KBM-7 (cell line): ENCODE data around the gene ADSS2.

ENCODE experiments used
- DNase-seq: peaks from one replicate; pipeline ENCODE4 v3.0.0-alpha.2; 2015
- in situ Hi-C: fragments of 300-500 bp; cut with MboI; formaldehyde crosslinking; loops from 2 replicates; pipeline ENCODE4 v1.14.3; 2020; ENCODE audit warnings: low sequenced_read_pairs, low pct_unique_long_range_greater_than_20kb, mixed read lengths

ADSS2 gene

DNA sequence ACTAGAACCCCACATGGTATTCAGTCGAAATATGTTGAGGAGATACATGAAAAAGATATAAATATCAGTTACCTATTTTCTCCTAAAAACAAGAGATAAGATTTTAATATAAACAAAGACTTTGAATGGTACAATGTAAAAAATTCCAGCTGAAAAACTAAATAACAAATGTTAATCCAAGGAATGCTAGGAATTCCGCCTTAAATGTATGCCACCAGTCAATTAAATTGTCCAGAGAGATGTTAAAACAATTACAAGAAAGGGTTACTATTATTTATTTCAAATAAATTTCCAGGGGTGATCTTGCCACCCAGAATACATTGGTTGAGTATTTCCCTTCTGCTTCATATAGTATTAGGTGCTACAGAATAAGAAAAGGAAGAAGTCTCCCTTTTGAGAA, 4.2 kb downstream of the ADSS2 start:
- DNase-seq, result no peak
- in situ Hi-C loops, result no loop called here

DNA sequence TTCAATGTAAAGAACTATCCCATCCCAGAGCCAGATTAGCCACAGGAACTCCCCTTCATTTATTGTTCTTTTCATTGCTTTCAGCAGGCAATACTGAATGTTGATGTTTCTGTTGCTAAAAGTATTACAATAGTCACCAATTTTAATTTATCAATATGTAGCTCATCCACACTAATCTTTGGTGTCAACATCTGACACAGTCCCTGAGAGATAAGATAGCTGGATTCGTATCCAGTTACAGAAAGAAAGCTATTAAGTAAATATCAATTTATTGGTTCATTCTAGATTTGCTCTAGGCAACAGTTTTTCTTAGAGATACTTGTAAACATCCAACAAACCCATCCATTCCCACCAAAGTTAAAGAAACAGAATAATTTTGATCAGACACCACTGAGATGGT, 4.7 kb downstream of the ADSS2 start:
- in situ Hi-C loops, result no loop called here
- no peak for DNase-seq

DNA sequence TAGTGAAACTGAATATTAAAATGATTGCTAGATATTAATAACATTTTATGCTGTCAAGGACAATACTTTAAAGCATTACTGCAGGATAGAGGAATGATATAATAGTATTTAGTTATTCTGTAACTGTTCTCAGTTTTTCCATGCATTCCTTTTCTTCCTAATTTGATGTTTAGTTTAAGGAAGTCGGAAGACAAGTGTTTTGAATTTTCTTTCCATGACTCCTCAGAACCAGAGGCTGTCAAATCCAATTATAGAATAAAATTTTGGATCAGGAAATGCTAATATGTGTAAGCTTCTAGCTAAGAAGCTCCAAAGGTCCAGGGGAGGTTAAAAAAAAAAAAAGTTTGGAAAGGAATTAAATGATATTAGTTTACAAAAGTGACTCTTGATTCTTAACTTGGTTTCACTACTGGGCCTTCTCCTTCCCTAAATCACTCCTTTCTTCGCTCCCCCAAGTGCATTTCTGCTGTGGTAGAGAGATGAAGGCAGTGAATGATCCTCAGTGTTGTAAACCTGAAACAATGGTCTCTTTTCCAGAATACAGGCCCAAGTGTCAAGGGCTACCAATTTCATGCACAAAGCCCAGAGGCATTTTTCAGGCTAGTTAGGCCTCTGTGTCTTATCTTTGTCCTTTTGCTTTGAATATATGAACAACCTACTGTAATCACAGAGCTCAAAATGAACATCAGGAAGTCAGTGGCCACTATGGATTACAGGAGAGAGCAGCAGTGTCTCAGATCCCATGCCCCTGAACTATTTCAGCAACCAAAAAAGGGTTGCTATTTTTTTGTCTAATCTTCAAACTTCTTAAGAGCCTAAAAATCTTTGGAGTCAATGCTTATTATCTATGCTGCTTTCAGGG, 6.2 kb downstream of the ADSS2 start:
- no peak for DNase-seq
- in situ Hi-C loops, result no loop called here

DNA sequence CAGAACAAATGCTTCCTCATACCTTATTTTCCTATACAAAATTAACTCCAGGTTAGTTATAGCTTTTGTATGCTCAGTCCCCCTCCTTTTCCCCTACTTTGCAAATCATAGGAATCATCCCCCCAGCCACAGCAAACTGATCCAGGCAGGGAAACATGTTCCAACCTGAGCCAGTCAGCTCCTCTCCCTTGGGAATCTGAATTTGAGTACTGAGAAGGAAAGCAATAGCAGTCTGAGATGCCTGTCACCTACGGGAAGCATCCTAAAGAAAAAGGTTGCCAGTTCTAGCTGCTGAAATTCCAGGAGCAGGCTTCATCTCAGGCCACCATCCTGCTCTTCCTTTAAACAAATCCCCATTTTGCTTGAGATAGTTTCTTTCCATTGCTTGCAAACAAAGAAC, 6.9 kb downstream of the ADSS2 start:
- DNase-seq, result no peak
- in situ Hi-C loops, result no loop called here

DNA sequence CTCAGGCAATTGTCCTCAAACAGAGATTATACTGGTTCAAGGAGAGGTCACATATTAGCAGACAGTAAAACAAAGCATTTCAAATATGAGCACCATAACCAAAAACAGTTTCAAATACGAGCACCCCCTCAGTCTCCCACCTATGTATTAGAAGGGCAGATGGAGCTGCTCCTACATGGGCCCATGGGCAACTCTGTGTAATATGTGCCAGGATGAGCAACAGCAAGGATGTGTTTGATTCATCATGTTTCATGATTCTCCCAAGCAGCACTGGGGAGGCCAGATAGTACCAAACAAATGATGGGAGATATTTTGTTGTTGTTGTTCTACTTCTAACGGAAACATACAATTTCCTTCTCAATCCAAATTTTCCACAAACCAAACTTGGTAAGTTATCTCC, 8.9 kb downstream of the ADSS2 start:
- DNase-seq, result no peak
- in situ Hi-C loops, result no loop called here

DNA sequence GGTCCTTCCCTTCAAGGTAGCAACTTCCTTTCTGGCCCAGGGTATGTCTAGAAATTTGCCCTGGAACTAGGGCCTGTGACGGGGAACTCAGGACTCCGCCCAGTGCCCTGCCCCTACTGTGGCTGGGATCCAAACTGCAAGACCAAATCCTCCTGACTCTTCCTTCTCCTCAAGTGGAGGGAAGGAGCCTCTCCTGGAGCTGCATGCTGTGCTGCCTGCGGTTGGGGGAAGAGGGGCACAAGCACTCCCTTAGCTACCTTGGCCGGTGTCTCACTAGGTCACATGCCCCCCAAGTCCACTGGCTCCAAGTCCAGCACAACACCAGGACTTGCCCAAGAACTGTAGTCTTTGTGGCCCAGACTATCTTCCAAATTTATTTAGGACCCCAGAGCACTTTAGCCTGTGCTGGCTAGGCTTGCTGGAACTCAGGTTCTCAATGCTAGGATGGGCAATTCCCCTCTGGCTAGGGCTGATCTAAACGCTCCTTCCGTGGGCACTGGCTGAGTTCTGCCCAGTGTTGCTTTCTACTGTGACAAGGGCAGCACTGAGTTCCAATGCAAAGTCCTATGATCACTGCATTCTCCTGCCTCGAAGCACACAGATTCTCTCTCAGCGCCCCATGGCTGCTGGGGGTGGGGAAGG, 12.2 kb downstream of the ADSS2 start:
- in situ Hi-C loops, result no loop called here
- peak; percentile 27 for DNase-seq

DNA sequence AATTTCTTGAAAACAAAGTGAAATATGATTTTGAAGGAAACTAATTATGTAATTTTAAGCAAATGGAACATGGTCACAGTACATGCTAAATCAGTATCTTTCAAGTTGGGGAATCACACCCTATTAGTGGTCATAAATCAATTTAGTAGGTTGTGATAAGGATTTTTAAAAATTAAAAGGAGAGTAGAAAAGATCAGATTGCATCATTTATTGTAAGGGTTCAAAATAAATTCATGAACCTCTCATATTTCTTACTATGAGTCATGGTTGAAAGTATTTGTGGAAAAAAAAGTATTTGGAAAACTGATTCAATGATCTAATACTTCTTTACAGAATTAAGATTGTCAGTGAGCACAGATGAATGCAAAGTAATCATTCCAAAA, 14.6 kb downstream of the ADSS2 start:
- DNase-seq, result no peak
- in situ Hi-C loops, result no loop called here

DNA sequence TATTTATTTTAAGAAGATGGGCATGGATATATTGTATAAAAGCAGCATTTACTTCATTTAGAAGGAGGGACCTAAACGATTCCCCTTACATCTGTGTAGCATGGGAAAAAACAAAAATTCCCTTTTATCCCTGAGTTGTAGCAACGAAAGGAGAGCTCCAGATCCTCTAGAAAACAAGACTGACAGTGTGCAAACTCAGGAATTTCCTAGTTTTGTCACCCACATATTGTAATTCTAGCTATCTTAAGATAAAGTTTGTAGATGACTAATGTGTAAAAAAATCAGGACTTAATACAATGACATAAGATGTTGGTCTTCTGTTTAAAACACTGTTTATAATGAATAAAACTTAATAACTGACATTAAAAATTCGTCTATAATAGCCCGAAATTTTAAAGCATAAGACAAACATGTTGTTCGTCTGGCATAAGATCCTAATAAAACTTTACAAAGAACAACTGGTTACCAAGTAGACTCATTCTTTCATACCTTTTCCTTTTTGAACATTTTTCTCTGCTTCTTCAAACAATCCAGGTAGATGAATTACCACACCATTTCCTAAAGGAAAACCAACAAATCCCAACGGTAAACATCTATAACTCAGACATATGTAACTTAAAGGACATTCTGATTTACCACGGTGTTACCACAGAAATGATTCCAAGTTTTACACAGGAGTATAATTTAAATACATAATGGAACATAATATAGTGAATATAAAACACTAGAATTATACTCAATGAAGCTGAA, 15.2 kb downstream of the ADSS2 start:
- no peak for DNase-seq
- in situ Hi-C loops, result no loop called here

DNA sequence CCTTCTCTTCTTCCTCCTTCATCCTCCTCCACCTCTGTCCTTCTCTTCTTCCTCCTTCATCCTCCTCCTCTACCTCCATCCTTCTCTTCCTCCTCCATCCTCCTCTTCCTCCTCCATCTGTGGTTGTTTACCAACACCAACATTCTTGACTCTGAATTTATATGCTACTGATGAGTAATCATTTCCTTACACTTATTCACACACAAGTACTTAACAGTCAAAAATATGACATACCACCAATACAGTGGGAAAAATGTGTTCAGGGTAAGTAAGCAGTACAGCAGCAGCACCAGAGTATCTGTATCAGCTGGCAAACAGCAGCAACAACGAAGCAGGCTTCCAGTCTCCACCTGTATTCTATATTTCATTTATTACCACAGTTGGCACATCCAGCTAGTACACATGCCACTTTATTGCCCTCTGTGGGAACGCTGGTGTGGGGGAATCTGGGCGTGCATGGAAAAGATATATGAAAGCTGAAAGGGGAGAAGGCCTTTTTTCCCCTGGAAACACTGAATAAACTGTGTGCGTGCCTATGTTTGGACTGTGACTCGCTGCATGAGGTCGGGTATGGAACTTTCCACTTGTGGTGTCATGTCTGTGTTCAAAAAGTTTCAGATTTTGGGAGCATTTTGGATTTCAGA, 16.0 kb downstream of the ADSS2 start:
- in situ Hi-C loops, result no loop called here
- DNase-seq, result no peak

DNA sequence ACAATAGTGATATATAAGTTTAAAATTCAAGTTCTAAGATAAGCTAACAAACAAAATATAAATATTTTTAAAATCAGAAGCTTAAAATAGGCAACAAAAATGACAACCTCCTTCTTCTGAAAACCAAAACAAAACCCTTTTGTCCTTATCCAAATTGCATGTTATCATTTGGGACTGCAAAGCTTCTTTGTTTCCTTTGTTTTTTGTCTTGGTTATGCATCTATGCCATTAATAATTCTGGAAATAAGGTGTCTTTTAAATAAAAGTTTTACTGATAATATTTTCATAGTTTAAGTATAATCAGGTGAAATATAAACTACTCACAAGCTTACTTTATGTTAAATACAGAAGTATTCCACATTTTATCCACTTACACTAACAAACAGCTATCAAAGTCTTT, 20.5 kb downstream of the ADSS2 start:
- in situ Hi-C loops, result no loop called here
- DNase-seq, result no peak

DNA sequence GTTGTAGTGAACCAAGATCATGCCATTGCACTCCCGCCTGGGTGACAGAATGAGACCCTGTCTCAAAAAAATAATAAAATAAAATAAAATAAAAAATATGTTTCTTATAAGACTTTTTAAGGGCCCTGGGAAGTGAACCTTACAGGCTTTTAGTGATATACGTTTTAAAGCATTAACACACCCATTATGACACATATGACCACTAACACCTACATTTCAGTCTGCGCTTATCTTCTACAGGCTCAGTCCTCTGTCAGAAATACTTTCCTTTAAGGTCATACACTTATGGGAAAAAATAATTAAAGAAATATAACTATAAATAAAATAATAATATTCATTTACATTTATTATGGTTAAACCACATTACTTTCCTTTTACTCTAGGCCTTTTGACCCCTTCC, 21.9 kb downstream of the ADSS2 start:
- DNase-seq, result no peak
- in situ Hi-C loops, result no loop called here

DNA sequence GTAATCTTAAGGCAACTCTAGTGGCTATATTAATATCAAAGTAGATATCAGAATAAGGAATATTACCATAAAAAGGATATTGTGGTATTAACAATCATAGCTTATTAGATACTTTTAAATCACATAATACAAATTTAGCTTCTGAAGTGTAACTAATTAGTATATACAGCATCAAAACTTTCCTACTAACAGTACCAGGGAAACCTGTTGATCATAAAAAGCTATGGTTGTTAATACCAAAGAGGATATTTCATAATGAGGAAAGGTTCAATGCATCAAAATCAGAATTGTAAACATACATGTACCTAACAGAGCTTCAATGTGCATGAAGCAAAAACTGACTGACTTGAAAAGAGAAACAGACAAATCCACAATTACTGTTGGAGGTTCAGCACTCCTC, 24.1 kb downstream of the ADSS2 start:
- in situ Hi-C loops, result no loop called here
- DNase-seq, result no peak

DNA sequence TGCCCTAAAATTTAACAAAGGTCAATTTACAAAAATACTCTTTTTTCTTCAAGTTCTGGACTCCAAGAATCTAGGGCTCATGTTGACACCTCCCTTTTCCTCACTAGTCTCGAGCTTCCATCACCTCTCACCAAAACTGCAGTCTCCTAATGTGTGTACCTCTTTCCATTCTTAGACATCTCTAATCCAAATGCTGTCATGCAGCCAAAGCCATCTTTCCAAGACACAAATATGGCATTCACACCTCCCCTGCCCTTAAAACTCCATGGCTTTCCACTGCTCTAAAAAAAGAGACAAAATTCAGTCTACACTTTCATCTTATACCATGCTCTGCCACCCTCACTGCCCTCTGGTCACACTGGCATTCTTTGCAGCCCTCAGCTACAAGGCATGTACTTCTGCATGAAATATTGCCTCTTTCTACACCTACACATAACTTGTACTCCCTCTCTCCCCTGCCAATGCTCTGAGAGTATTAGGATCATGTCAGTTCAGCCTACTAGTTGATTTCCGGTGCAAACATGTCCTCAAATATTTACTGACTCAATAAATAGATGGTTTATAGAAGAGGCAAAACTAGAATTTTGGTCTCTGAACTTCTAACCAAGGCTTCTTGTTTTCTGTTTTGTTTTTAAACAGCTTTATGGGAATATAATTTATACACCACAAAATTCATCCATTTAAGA, 26.9 kb downstream of the ADSS2 start:
- in situ Hi-C loops, result no loop called here
- no peak for DNase-seq

DNA sequence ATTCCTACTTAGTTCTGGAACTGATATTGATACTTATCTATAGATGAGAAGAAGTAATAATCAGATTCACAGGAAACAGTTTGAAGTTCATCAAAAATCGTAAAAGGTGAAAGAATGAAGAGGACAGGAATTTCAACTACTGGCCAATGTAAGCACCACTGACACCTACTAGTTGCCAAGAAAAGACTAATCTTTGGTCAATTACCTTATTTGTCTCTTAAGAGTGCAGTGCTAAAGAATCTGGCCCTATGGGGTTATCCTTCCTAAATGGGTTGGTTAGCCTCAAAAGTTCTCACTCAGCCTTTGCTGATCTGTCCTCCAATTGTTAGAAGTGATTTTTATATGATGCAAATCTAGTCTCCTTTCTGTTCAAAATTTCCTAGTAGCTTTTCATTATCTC, 29.5 kb downstream of the ADSS2 start:
- in situ Hi-C loops, result no loop called here
- no peak for DNase-seq

DNA sequence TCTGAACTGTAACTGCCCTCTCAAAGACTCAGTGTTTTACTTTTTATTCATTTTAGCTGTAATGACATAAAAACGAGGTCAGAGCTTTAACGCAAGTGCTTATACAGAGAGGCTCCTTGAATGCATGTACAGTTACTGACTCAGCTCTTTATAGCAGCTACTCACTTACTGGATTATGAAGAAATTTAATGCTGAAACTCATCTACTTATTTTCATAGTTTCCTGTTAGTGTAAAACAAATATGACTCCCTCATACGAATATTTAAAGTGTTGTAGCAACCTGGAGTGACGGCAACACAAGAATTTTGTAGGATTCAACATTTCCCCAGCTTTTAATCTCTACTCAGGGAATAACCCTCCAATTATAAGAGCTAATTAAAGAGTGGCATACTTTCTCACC, 32.7 kb downstream of the ADSS2 start:
- in situ Hi-C loops, result no loop called here
- no peak for DNase-seq

DNA sequence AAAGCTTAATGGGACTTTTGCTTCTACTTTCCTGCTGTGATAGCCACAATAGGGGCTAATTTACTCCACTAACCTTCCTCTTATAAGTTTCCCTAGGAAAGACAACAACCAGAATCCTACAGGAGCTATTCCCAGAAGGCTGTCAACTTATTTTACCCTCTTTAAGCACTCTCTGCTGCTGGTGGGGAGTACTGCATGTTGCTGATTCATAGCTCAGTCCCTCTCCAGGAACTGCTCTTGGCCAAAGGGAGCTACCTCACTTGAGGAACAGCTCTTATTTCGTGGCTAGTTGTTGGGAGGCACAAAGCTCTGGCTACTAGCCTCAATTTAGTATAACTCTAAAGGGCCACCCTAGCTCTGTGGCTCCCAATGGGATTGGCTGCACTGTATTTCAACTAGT, 37.2 kb downstream of the ADSS2 start:
- in situ Hi-C loops, result no loop called here
- DNase-seq, result no peak

DNA sequence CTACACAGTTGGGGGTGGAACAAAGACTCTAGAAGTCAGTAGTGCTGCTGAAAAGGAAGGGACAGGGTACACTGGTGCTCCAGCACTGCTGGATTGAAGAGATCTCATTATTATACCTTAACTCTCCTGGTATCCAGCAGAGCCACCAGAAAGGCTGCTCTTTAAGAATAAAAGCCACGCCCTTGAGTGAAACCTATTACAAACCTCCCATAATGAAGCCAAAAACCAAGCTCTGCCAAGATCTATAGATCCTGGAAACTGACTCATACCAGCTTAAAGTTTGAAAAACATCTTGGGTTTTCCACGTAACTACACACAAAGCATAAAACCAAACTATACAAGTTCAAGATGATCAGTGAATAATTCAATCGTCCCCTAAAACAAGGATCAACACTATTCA, 38.0 kb downstream of the ADSS2 start:
- DNase-seq, result no peak
- in situ Hi-C loops, result no loop called here

DNA sequence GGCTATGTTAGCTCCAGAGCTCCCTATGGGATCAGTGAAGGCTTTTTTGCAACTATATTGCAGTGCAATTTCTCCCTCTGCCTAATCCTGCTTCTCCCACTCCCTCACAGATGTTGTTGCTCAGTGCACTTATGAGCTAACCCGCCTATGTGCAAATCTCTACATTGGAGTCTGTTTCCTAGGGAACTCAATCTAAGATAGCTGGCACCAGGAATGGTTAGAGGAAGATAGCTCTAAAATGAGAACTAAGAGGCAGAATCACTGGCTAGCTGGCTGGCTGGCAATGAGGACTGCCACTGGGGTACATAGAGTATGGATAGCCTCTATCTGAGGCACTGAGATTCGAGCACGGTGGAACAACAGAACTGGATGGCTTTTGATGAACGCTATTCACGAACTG, 39.5 kb downstream of the ADSS2 start:
- no peak for DNase-seq
- in situ Hi-C loops, result no loop called here

DNA sequence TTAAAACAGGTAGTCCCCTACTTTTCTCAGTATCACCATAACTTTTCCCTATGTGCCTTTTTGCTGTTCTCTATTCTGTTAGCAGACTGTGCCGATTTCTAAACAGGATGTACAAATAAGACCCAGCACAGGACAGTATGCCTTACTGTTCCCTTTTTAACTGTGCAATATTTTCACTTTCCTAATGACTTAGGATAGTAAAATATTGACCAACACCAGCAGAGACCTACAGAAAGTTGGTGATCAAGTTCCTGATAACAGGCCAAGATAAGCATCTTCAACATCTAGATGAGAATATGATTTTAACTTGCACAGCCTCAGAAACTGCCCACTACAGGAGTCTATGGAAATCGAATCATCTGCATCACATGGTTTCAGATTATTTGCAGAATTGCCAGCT, 42.0 kb downstream of the ADSS2 start:
- no peak for DNase-seq
- in situ Hi-C loops, result no loop called here
